ENCODE results near the gene FAM219B.
"Not testable (repeated sequence)": the region's sequence is repeated elsewhere in the genome, so short reads cannot be mapped to it uniquely, and the experiment has no call there.

Gene FAM219B

GRCh38 chr15:74906450-74907162, at the start of gene FAM219B:
TSS of gene FAM219B (minus strand) at chr15:74906851. CDS start at chr15:74906800, 51 bp downstream.
- peak; percentile 77 for DNase-seq

GRCh38 chr15:74955796-74956647, 49.4 kb upstream of the FAM219B start:
- DNase-seq, result peak; percentile 75

DNA sequence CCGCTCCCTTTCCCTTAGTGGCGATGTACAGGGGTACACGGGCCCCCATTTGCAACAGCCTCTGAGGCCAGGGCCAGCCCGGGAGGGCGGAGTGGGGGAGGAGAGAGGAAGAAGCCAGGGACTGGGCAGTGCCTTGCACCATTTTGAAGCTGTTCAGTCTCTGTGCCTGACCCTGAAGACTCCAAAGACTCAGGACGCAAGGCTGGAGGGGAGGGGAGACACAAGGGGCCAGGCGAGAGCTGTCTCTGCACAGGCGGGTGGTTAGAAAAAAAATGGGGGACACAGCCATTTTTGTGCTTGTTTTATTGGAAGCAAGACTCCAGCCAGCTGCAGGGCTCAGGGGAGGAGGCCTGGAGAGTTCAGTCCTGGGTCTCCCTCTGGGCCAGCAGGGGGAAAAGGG, 48.4 kb upstream of the FAM219B start:
- no peak for DNase-seq

GRCh38 chr15:74954515-74954914, 47.9 kb upstream of the FAM219B start:
- DNase-seq, result no peak

DNA sequence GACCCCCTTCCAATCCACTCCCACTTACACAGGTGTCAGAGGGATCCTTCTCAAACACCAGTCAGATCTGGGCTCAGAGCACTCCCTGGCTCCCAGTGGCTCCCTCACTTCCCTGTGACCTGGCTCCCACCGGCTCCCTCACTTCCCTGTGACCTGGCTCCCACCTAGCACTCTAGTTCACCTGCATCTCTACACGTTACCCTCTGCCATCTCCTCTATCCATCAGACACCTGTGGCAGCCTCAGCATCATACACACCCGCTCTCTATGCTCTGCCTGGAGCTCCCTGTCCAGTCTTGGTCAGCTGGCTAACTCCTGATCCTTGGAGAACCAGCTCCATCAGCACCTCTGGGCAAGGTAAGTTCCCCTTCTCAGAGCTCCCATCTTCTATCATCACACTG, 44.4 kb upstream of the FAM219B start:
- no peak for DNase-seq

DNA sequence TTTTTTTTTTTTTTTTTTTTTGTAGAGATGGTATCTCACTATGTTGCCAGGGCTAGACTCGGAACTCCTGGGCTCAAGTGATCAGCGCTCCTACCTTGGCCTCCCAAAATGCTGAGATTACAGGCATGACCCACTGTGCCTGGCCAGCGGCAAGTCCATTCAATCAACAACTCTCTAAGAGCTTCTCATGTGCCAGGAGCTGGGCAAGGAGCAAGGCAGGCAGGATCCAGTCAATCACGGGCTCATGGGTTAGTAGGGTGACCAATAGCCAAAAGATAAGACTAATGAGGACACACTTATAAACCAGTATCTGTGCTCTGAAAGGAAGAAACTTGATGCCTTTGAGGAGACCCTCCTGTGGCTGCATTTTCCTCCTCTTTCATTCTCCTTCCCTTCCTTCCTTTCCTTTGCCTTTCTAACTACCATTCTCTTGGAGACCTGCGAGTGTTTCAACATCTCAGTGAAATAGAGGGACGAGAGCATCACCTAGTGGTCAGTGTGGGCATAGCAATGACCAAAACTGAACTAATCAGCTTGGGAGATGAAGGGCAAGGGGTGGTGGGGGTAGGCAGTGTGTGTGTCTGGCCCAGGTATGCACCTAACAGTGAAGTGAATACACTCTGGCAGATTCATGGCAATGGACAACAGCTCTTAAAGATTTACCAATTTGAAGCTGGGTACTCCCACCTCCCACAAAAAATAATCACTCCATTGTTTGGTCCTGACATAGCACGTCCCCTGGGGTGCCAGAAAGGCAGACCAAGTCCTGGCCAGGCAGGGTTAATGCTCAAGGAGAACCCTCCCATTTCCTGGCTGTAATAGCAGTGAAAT, 43.6 kb upstream of the FAM219B start:
- peak; percentile 74 for DNase-seq

- peak; percentile 91 for DNase-seq
Observed at GRCh38 chr15:74937590-74938371, 31.1 kb upstream of the FAM219B start, which contains the start of gene COX5A. TSS of gene COX5A (minus strand) at chr15:74938073. CDS start at chr15:74938014, 59 bp downstream.

- DNase-seq, result no peak
Observed at GRCh38 chr15:74937272-74937589, 30.6 kb upstream of the FAM219B start.

DNA sequence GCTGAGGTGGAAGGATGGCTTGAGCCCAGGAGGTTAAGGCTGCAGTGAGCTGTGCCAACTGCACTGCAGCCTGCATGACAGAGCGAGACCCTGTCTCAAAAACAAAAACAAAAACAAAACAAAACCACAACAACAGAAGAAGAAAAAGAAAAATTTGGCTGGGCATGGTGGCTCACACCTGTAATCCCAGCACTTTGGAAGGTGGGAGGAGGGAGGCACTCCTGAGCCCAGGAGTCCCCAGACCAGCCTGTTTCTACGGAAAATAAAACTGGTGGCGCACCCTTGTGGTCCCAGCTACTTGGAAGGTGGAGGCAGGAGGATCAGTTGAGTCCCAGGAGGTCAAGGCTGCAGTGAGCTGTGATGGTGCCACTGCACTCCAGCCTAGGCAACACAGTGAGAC, 28.5 kb upstream of the FAM219B start:
- not testable (repeated sequence) for DNase-seq

GRCh38 chr15:74933573-74933972, 26.9 kb upstream of the FAM219B start:
- no peak for DNase-seq

DNA sequence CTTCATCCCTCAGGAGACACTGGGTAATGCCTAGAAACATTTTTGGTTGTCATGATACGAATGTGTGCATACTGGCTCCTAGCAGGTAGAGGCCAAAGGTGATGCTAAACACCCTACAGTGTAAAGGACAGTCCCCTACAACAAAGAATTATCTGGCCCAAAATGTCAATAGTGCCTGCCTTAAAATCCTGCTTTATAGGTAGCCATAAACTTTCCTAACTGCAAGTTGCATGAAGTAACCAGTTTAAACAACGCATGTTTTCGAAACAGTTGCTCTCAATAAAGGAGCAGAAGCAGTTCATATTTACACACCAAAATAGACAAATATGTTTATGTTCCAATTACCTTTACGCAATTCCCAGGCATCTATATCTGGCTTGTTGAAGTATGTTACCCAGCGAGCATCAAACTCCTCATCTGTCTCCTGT, 22.1 kb upstream of the FAM219B start:
- no peak for DNase-seq

- no peak for DNase-seq
Observed at GRCh38 chr15:74924525-74924924, 17.9 kb upstream of the FAM219B start.

GRCh38 chr15:74920456-74920855, 13.8 kb upstream of the FAM219B start:
- DNase-seq, result no peak

GRCh38 chr15:74917676-74918075, 11.0 kb upstream of the FAM219B start:
- DNase-seq, result no peak

DNA sequence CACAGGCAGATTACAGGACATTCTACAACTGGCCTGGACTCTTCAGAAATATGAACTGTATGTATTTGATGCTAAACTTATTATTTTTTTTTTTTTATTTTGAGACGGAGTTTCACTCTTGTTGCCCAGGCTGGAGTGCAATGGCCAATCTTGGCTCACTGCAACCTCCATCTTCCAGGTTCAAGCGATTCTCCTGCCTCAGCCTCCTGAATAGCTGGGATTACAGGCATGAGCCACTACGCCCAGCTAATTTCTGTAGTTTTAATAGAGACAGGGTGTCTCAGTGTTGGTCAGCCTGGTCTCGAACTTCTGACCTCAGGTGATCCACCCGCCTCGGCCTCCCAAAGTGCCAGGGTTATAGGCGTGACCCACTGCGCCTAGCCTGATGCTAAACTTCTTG, 7.1 kb upstream of the FAM219B start:
- DNase-seq, result not testable (repeated sequence)

GRCh38 chr15:74913041-74913440, 6.4 kb upstream of the FAM219B start:
- no peak for DNase-seq

DNA sequence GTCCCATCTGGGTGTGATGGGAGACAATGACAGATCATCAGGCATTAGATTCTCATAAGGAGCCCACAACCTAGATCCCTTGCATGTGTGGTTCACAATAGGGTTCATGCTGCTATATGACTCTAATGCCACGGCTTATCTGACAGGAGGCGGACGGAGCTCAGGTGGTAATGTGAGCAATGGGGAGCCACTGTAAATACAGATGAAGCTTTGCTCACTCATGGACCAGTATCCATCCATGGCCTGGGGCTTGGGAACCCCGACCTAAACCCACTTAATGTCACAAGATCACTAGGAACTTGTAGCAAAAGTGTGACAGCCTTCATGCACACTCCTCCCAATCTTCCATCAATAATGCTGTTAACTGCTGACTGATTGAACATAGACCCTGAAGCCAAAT, 2.0 kb upstream of the FAM219B start:
- no peak for DNase-seq

DNA sequence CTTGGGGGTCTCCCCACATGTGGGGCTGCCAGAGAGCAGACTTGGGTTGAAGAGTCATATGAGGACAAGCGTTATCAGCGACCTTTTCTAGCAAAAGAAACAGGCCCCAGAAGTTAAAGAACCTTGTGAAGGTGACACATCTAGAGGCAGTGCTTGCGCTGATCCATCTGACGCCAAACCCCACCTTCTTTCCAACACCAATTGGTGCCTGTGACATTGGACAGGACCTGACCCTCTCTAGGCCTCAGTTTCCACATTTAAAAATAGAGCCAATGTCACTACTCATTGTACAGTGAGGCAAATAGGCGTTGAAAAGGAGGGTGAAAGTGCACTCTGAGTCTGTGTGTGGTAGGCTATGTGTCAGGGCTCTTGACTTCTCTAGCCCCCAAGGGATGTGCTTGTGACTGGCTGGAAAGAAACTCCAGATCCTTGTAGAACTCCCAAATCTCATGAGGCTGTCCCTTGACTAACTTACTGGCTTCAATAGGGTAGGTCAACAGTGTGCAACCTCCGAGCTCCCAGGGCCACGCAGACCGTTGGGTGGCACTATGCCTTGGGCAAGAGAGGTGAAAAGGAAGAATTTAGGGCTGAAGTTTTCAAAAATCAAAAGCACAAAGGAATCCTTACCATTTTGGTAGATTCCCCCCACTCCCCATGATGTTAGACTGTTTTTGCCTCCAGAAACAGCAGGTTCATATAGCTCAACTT, 666 bp upstream of the FAM219B start:
- no peak for DNase-seq

- no peak for DNase-seq
Observed at GRCh38 chr15:74906067-74906449, 593 bp downstream of the FAM219B start.

DNA sequence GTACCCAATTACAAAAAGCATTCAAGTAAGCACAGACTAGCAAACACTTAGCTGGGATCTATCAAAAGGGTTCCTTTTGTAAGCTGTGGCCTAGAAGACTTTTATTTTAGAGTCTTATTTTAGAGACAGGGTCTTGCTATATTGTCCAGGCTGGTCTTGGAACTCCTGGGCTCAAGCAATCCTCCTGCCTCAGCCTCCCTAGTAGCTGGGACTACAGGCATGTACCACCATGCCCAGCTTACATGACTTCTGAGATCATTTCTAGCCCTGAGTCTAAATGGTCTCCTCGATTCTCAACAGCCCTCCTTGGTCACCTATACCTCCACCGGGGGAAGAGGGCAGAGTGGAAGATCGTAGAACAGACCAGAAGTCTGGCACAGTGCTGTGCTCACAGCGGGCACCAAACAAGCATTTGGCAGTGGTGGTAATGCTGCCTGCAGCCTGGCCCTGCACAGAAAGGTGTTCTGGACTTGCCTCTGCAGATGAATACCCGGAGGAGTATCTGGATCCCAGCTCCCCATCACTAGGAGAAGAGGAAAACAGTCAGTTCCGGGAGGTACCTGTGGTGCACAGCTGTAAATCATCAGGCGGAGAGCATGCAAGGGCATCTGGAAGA, 2.4 kb downstream of the FAM219B start:
- no peak for DNase-seq

GRCh38 chr15:74903676-74904075, 3.0 kb downstream of the FAM219B start:
- DNase-seq, result no peak

All from stimulated activated CD4-positive, alpha-beta T cell treated with anti-CD3 and anti-CD28 coated beads, Interleukin-4, amount 100 ng/mL, for 1 hour (primary cell).